ENCODE measurements around the gene C11orf42.
"Not testable (repeated sequence)": the region's sequence is repeated elsewhere in the genome, so short reads cannot be mapped to it uniquely, and the experiment has no call there.

The C11orf42 gene

GRCh38 chr11:6223854-6224253, 18.5 kb downstream of the C11orf42 start:
- DNase-seq (ENCODE audit: low read depth), result no peak

GRCh38 chr11:6224421-6224820, 19.1 kb downstream of the C11orf42 start:
- DNase-seq (ENCODE audit: low read depth), result no peak

GRCh38 chr11:6225024-6225423, 19.7 kb downstream of the C11orf42 start:
- no peak for DNase-seq (ENCODE audit: low read depth)

- no peak for DNase-seq (ENCODE audit: low read depth)
These were observed 20.5 kb downstream of the C11orf42 start for GRCh38 chr11:6225896-6226295.

GRCh38 chr11:6228520-6228919, 23.2 kb downstream of the C11orf42 start:
- DNase-seq (ENCODE audit: low read depth), result no peak

- no peak for DNase-seq (ENCODE audit: low read depth)
These were observed 24.6 kb downstream of the C11orf42 start for GRCh38 chr11:6229911-6230310.

- no peak for DNase-seq (ENCODE audit: low read depth)
These were observed 27.5 kb downstream of the C11orf42 start for GRCh38 chr11:6232899-6233298.

- DNase-seq (ENCODE audit: low read depth), result no peak
These were observed 28.6 kb downstream of the C11orf42 start for GRCh38 chr11:6233984-6234386.

GRCh38 chr11:6234387-6235107, 29.2 kb downstream of the C11orf42 start, which contains the start of gene FHIP1B:
TSS of gene FHIP1B (minus strand) at chr11:6234636. CDS start at chr11:6224516, 10,120 bp downstream.
- DNase-seq (ENCODE audit: low read depth), result peak; percentile 100

GRCh38 chr11:6237266-6237665, 31.9 kb downstream of the C11orf42 start:
- DNase-seq (ENCODE audit: low read depth), result no peak

- no peak for DNase-seq (ENCODE audit: low read depth)
These were observed 32.5 kb downstream of the C11orf42 start for GRCh38 chr11:6237761-6238302.

- DNase-seq (ENCODE audit: low read depth), result no peak
These were observed 33.5 kb downstream of the C11orf42 start, which contains the start of gene CNGA4 for GRCh38 chr11:6238902-6239301. TSS of gene CNGA4 (plus strand) at chr11:6239089. CDS start at chr11:6239207, 118 bp downstream.

- DNase-seq (ENCODE audit: low read depth), result no peak
These were observed 34.8 kb downstream of the C11orf42 start for GRCh38 chr11:6240139-6240538.

GRCh38 chr11:6240781-6241180, 35.4 kb downstream of the C11orf42 start:
- DNase-seq (ENCODE audit: low read depth), result no peak

GRCh38 chr11:6241316-6241715, 36.0 kb downstream of the C11orf42 start:
- no peak for DNase-seq (ENCODE audit: low read depth)

- no peak for DNase-seq (ENCODE audit: low read depth)
These were observed 40.2 kb downstream of the C11orf42 start for GRCh38 chr11:6245536-6245935.

GRCh38 chr11:6248248-6248647, 42.9 kb downstream of the C11orf42 start:
- peak; percentile 92 for DNase-seq (ENCODE audit: low read depth)

- not testable (repeated sequence) for DNase-seq (ENCODE audit: low read depth)
These were observed 43.5 kb downstream of the C11orf42 start for GRCh38 chr11:6248897-6249296.

GRCh38 chr11:6249770-6250555, 44.6 kb downstream of the C11orf42 start:
- peak; percentile 97 for DNase-seq (ENCODE audit: low read depth)

GRCh38 chr11:6251120-6251733, 45.9 kb downstream of the C11orf42 start:
- DNase-seq (ENCODE audit: low read depth), result peak; percentile 80

- DNase-seq (ENCODE audit: low read depth), result peak; percentile 90
These were observed 46.7 kb downstream of the C11orf42 start for GRCh38 chr11:6251990-6252473.

GRCh38 chr11:6253197-6253596, 47.8 kb downstream of the C11orf42 start:
- no peak for DNase-seq (ENCODE audit: low read depth)
